ENCODE data around the gene PRDM10. TPM values are rescaled to one million over a fixed set of nuclear protein-coding genes. Genes with fewer than 3 reads are reported as not detected.
"Not testable (repeated sequence)": the region's sequence is repeated elsewhere in the genome, so short reads cannot be mapped to it uniquely, and the experiment has no call there.

The PRDM10 gene
- total RNA-seq, 1 donor, result 8.0 TPM

DNA sequence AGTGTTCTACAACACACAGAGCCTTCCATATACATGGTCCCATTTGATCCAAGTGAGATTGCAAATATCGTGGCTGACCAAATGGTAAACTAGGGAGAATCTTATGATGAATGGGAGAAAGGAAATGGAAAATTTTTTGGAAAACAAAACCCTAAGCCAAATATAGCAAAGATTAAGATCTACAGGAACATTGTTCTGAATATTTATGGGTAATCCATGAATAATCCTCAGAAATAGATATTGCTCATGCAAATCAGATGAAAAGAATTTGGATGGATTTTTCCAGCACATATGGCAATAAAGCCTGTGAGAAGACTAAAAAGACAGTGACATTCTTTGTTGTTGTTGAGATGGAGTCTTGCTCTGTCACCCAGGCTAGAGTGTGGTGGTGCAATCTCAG is 21.7 kb upstream of the PRDM10 start:
- Histone ChIP-seq H3K4me2 (ENCODE audit: insufficient read depth, low read length) (peak overlapping the region; percentile 39), H4K20me1 (ENCODE audit: insufficient read depth, low read length) (no peaks in the 10 kb centered on the region), H3K79me2 (ENCODE audit: insufficient read depth, low read length) (no peaks in the 10 kb centered on the region), H3K27ac (ENCODE audit: low read depth, low read length) (peak overlapping the region; percentile 61), H3K4me1 (ENCODE audit: insufficient read depth, low read length) (peaks cover 15% of the 10 kb centered on the region), H3K36me3 (ENCODE audit: insufficient read depth, low read length) (no peaks in the 10 kb centered on the region), H3K4me3 (ENCODE audit: insufficient read depth, low read length) (no peak overlapping the region), H3K9me3 (ENCODE audit: low read depth, low read length) (no peaks in the 10 kb centered on the region), H2AFZ (ENCODE audit: low read length) (no peak overlapping the region), H3K27me3 (ENCODE audit: insufficient read depth, low read length) (no peaks in the 10 kb centered on the region)
- DNase-seq (ENCODE audit: insufficient read length, low spot score, missing footprints), result no peak
- TF ChIP-seq, protein P1, sequence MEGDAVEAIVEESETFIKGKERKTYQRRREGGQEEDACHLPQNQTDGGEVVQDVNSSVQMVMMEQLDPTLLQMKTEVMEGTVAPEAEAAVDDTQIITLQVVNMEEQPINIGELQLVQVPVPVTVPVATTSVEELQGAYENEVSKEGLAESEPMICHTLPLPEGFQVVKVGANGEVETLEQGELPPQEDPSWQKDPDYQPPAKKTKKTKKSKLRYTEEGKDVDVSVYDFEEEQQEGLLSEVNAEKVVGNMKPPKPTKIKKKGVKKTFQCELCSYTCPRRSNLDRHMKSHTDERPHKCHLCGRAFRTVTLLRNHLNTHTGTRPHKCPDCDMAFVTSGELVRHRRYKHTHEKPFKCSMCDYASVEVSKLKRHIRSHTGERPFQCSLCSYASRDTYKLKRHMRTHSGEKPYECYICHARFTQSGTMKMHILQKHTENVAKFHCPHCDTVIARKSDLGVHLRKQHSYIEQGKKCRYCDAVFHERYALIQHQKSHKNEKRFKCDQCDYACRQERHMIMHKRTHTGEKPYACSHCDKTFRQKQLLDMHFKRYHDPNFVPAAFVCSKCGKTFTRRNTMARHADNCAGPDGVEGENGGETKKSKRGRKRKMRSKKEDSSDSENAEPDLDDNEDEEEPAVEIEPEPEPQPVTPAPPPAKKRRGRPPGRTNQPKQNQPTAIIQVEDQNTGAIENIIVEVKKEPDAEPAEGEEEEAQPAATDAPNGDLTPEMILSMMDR (IDR thresholded peaks at IDR 0.05; ENCODE audit: extremely low read depth, low read depth, low read length), result no peak

DNA sequence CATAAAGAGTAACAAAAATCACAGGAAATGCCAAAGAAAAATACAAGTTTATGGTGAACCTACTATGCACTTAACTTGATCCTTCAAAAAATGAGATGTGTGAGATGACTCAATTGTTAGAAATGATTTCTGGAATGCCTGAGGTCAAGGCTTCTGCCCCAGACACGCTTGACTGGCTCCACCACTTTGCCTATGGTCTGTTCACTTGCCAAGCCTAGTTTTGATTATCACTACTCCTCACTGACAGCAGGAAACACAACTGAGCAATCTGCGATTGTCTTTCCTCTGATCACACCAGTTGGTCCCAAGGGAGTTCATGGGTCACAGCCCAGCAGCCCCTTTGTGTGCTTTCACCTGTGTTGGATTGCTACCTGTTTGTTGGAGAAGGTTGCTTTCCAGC is 20.6 kb upstream of the PRDM10 start:
- no peaks in the 10 kb centered on the region for H3K79me2 ChIP-seq (ENCODE audit: insufficient read depth, low read length)
- H3K4me3 ChIP-seq (ENCODE audit: insufficient read depth, low read length), result no peak overlapping the region
- no peaks in the 10 kb centered on the region for H3K27me3 ChIP-seq (ENCODE audit: insufficient read depth, low read length)
- peak; percentile 94 for DNase-seq (ENCODE audit: insufficient read length, low spot score, missing footprints)
- no peaks in the 10 kb centered on the region for H3K9me3 ChIP-seq (ENCODE audit: low read depth, low read length)
- H3K4me2 ChIP-seq (ENCODE audit: insufficient read depth, low read length), result peak overlapping the region; percentile 60
- no peaks in the 10 kb centered on the region for H3K36me3 ChIP-seq (ENCODE audit: insufficient read depth, low read length)
- no peak overlapping the region for H2AFZ ChIP-seq (ENCODE audit: low read length)
- H3K27ac ChIP-seq (ENCODE audit: low read depth, low read length), result peak overlapping the region; percentile 65
- no peaks in the 10 kb centered on the region for H4K20me1 ChIP-seq (ENCODE audit: insufficient read depth, low read length)
- TF ChIP-seq, protein P1 (IDR thresholded peaks at IDR 0.05; ENCODE audit: extremely low read depth, low read depth, low read length), result no peak
- H3K4me1 ChIP-seq (ENCODE audit: insufficient read depth, low read length), result peaks cover 13% of the 10 kb centered on the region

DNA sequence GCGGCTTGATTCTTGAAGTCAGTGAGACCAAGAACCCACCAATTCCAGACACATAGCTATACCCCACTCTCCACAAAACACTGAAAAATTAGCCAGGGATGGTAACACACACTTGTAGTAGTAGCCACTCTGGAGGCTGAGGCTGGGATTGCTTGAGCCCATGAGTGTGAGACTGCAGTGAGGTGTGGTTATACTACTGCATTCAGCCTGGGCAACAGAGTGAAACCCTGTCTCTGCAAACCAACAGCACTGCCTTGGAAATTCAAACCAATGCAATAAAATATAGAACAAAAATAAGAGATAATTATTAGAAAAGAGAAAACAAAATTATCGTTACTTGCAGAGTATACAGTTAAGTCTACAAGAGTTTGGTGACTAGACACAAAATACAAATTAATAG is 20.2 kb upstream of the PRDM10 start:
- H2AFZ ChIP-seq (ENCODE audit: low read length), result no peak overlapping the region
- H3K9me3 ChIP-seq (ENCODE audit: low read depth, low read length), result no peaks in the 10 kb centered on the region
- H3K4me3 ChIP-seq (ENCODE audit: insufficient read depth, low read length), result no peak overlapping the region
- TF ChIP-seq, protein P1 (IDR thresholded peaks at IDR 0.05; ENCODE audit: extremely low read depth, low read depth, low read length), result no peak
- H3K36me3 ChIP-seq (ENCODE audit: insufficient read depth, low read length), result no peaks in the 10 kb centered on the region
- H3K4me2 ChIP-seq (ENCODE audit: insufficient read depth, low read length), result no peak overlapping the region
- H3K79me2 ChIP-seq (ENCODE audit: insufficient read depth, low read length), result no peaks in the 10 kb centered on the region
- H3K27ac ChIP-seq (ENCODE audit: low read depth, low read length), result no peak overlapping the region
- peaks cover 13% of the 10 kb centered on the region for H3K4me1 ChIP-seq (ENCODE audit: insufficient read depth, low read length)
- no peaks in the 10 kb centered on the region for H3K27me3 ChIP-seq (ENCODE audit: insufficient read depth, low read length)
- DNase-seq (ENCODE audit: insufficient read length, low spot score, missing footprints), result no peak
- H4K20me1 ChIP-seq (ENCODE audit: insufficient read depth, low read length), result no peaks in the 10 kb centered on the region

DNA sequence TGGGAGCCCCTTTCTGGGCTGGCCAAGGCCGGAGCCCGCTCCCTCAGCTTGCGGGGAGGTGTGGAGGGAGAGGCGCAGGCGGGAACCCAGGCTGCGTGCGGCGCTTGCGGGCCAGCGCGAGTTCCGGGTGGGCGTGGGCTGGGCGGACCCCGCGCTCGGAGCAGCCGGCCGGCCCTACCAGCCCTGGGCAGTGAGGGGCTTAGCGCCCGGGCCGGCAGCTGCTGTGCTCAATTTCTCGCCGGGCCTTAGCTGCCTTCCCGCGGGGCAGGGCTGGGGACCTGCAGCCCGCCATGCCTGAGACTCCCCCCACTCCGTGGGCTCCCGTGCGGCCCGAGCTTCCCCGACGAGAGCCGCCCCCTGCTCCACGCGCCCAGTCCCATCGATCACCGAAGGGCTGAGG is 19.0 kb upstream of the PRDM10 start:
- not testable (repeated sequence) for H3K4me3 ChIP-seq (ENCODE audit: insufficient read depth, low read length); H3K27me3 ChIP-seq (ENCODE audit: insufficient read depth, low read length); H3K9me3 ChIP-seq (ENCODE audit: low read depth, low read length); H3K4me2 ChIP-seq (ENCODE audit: insufficient read depth, low read length); H2AFZ ChIP-seq (ENCODE audit: low read length); H3K27ac ChIP-seq (ENCODE audit: low read depth, low read length); H4K20me1 ChIP-seq (ENCODE audit: insufficient read depth, low read length); DNase-seq (ENCODE audit: insufficient read length, low spot score, missing footprints); H3K36me3 ChIP-seq (ENCODE audit: insufficient read depth, low read length); H3K79me2 ChIP-seq (ENCODE audit: insufficient read depth, low read length)
- peaks cover 13% of the 10 kb centered on the region for H3K4me1 ChIP-seq (ENCODE audit: insufficient read depth, low read length)
